ENCODE data around the gene PTPN6. TPM values are rescaled to one million over a fixed set of nuclear protein-coding genes. Genes with fewer than 3 reads are reported as not detected.
A peak's percentile ranks its signal among the peaks of the same experiment; 100 is the strongest.

PTPN6 gene
- total RNA-seq, 1 experiment from 2014 or later, result 28.4 TPM

GRCh38 chr12:6929466-6930452, 21.4 kb upstream of the PTPN6 start:
- intact Hi-C loops (cut with micrococcal nuclease), result loop anchor here (5.0 kb wide), 1 partner anchor 62 kb away; the partner anchor contains the start of gene TPI1
- ChIA-PET POLR2A (ENCODE audit: unreplicated experiment) (interaction anchor here (0.5 kb wide), 1 partner anchor 14 kb away, joined by 12 read pairs; the partner anchor contains the start of gene C12orf57), CTCF (no interaction called here)
- no peaks in the 10 kb centered on the region for H3K27me3 ChIP-seq (ENCODE audit: low read length)
- H2AFZ ChIP-seq (ENCODE audit: low read length), result no peak overlapping the region
- H3K79me2 ChIP-seq (ENCODE audit: low read length), result peaks cover 55% of the 10 kb centered on the region
- peaks cover 39% of the 10 kb centered on the region for H3K4me1 ChIP-seq (ENCODE audit: insufficient read depth, low read length)
- DNase-seq (no peak), ATAC-seq (no peak)
- H3K27ac ChIP-seq (ENCODE audit: low read length), result no peak overlapping the region
- TF ChIP-seq CTCF (conservative IDR thresholded peaks at IDR 0.05; ENCODE audit: low read depth, low read length) (no peak), EZH2 (IDR thresholded peaks at IDR 0.05; ENCODE audit: low read length, unreplicated experiment) (no peak), EZH2phosphoT487 (IDR thresholded peaks at IDR 0.05; ENCODE audit: borderline replicate concordance, low read length) (no peak)
- H3K9ac ChIP-seq (ENCODE audit: low read length), result peak overlapping the region; percentile 84
- BruUV-seq (replicated peaks), result no TSS peak
- H3K4me3 ChIP-seq (ENCODE audit: low read length), result peak overlapping the region; percentile 93
- no peaks in the 10 kb centered on the region for H3K9me3 ChIP-seq (ENCODE audit: low read length)
- peaks cover 4% of the 10 kb centered on the region; the same call in 1 of the 2 replicates for H3K36me3 ChIP-seq (ENCODE audit: low read depth, low read length)
- no peaks in the 10 kb centered on the region for H3F3A ChIP-seq (ENCODE audit: low read length, unreplicated experiment)
- H3K4me2 ChIP-seq (ENCODE audit: low read length), result peak overlapping the region; percentile 95
- H4K20me1 ChIP-seq (ENCODE audit: low read length), result no peaks in the 10 kb centered on the region; the same call in 1 of the 2 replicates
- no peaks in the 10 kb centered on the region for H3K9me2 ChIP-seq (replicated peaks; ENCODE audit: low read length)

- no peak for TF ChIP-seq EZH2 (IDR thresholded peaks at IDR 0.05; ENCODE audit: low read length, unreplicated experiment)
- TF ChIP-seq CTCF (conservative IDR thresholded peaks at IDR 0.05; ENCODE audit: low read depth, low read length), result no peak
- TF ChIP-seq EZH2phosphoT487 (IDR thresholded peaks at IDR 0.05; ENCODE audit: borderline replicate concordance, low read length), result no peak
- Histone ChIP-seq H3K9me3 (ENCODE audit: low read length) (no peaks in the 10 kb centered on the region), H4K20me1 (ENCODE audit: low read length) (no peaks in the 10 kb centered on the region; the same call in 1 of the 2 replicates), H3K4me2 (ENCODE audit: low read length) (no peak overlapping the region), H3K27me3 (ENCODE audit: low read length) (no peaks in the 10 kb centered on the region), H3K4me1 (ENCODE audit: insufficient read depth, low read length) (peaks cover 20% of the 10 kb centered on the region), H2AFZ (ENCODE audit: low read length) (no peak overlapping the region), H3K79me2 (ENCODE audit: low read length) (peaks cover 44% of the 10 kb centered on the region), H3K27ac (ENCODE audit: low read length) (no peak overlapping the region), H3K9me2 (replicated peaks; ENCODE audit: low read length) (no peaks in the 10 kb centered on the region), H3F3A (ENCODE audit: low read length, unreplicated experiment) (no peaks in the 10 kb centered on the region), H3K36me3 (ENCODE audit: low read depth, low read length) (peaks cover 4% of the 10 kb centered on the region; the same call in 1 of the 2 replicates), H3K9ac (ENCODE audit: low read length) (no peak overlapping the region), H3K4me3 (ENCODE audit: low read length) (no peak overlapping the region)
- ChIA-PET CTCF (no interaction called here), POLR2A (ENCODE audit: unreplicated experiment) (no interaction called here)
- ATAC-seq (no peak), DNase-seq (no peak)
- intact Hi-C loops (cut with micrococcal nuclease), result no loop called here
- no TSS peak for BruUV-seq (replicated peaks)
Measured at GRCh38 chr12:6932766-6933165, 18.4 kb upstream of the PTPN6 start.
